GM18519 (cell line): ENCODE data around the gene SIL1.
"Not testable (repeated sequence)": the region's sequence is repeated elsewhere in the genome, so short reads cannot be mapped to it uniquely, and the experiment has no call there.

Experiments used
- ATAC-seq: cut with Tn5 transposase; IDR thresholded peaks from one replicate; pipeline ENCODE4 v1.9.1; 2021; ENCODE audit warnings: mild to moderate bottlenecking, moderate library complexity; ENCODE audit not compliant: unreplicated experiment, low FRiP score

SIL1 gene

GRCh38 chr5:139178589-139178917, 19.6 kb downstream of the SIL1 start:
- ATAC-seq = no peak

- no peak for ATAC-seq
These were observed 20.2 kb downstream of the SIL1 start for GRCh38 chr5:139177809-139178588.

- ATAC-seq = not testable (repeated sequence)
These were observed 20.9 kb downstream of the SIL1 start for GRCh38 chr5:139177281-139177680.

GRCh38 chr5:139174382-139174781, 23.8 kb downstream of the SIL1 start:
- ATAC-seq = not testable (repeated sequence)

- no peak for ATAC-seq
These were observed 26.3 kb downstream of the SIL1 start for GRCh38 chr5:139171779-139172404.

GRCh38 chr5:139167952-139168720, 30.0 kb downstream of the SIL1 start:
- no peak for ATAC-seq

- no peak for ATAC-seq
These were observed 30.6 kb downstream of the SIL1 start for GRCh38 chr5:139167533-139167932.

- no peak for ATAC-seq
These were observed 31.1 kb downstream of the SIL1 start for GRCh38 chr5:139167063-139167462.

GRCh38 chr5:139164897-139165296, 33.3 kb downstream of the SIL1 start:
- not testable (repeated sequence) for ATAC-seq

- ATAC-seq = no peak
These were observed 34.1 kb downstream of the SIL1 start for GRCh38 chr5:139164020-139164419.

- no peak for ATAC-seq
These were observed 35.7 kb downstream of the SIL1 start for GRCh38 chr5:139162448-139162847.

- ATAC-seq = no peak
These were observed 39.4 kb downstream of the SIL1 start for GRCh38 chr5:139158791-139159190.

GRCh38 chr5:139157556-139157955, 40.6 kb downstream of the SIL1 start:
- ATAC-seq = no peak

GRCh38 chr5:139156814-139157213, 41.4 kb downstream of the SIL1 start:
- ATAC-seq = no peak

- no peak for ATAC-seq
These were observed 42.8 kb downstream of the SIL1 start for GRCh38 chr5:139155333-139155732.

- ATAC-seq = no peak
These were observed 46.3 kb downstream of the SIL1 start for GRCh38 chr5:139151902-139152301.

- ATAC-seq = no peak
These were observed 47.7 kb downstream of the SIL1 start for GRCh38 chr5:139150367-139150999.

GRCh38 chr5:139149477-139150199, 48.5 kb downstream of the SIL1 start:
- no peak for ATAC-seq

- ATAC-seq = no peak
These were observed 49.2 kb downstream of the SIL1 start for GRCh38 chr5:139148986-139149385.

GRCh38 chr5:139148306-139148705, 49.9 kb downstream of the SIL1 start:
- no peak for ATAC-seq
